Esophagus squamous epithelium (tissue), 4 donors: ENCODE results near the gene COL20A1.

ENCODE experiments used
- CTCF ChIP-seq, 6 experiments: fragments of 450-650 bp in 4 of 6; fragments of 200-600 bp in 2 of 6; sonication (generic) in 2 of 6; IDR thresholded peaks; one replicate each; pipeline ENCODE4 v1.5.1; 2016 to 2019; ENCODE audit warnings: antibody characterized with exemption in 6 of 6, mild to moderate bottlenecking in 4 of 6, moderate library complexity in 4 of 6
- POLR2A ChIP-seq, 4 donors: fragments of 450-650 bp; IDR thresholded peaks; one replicate each; pipeline ENCODE4 v1.6.1; 2017; ENCODE audit warnings: antibody characterized with exemption in 4 of 4, mild to moderate bottlenecking in 4 of 4, moderate library complexity in 3 of 4

- no peak for TF ChIP-seq CTCF (IDR thresholded peaks at IDR 0.05)
- no peak for TF ChIP-seq POLR2A (IDR thresholded peaks at IDR 0.05)
These were observed 73.7 kb downstream of the COL20A1 start for GRCh38 chr20:63366390-63367365.
